ENCODE results near the gene TXNDC16. TPM values are rescaled to one million over a fixed set of nuclear protein-coding genes. Genes with fewer than 3 reads are reported as not detected.
A peak's percentile ranks its signal among the peaks of the same experiment; 100 is the strongest.

TXNDC16 gene
- total RNA-seq, 3 donors from 2014 or later: 1.5 to 2.7 (median 2.4) TPM

DNA sequence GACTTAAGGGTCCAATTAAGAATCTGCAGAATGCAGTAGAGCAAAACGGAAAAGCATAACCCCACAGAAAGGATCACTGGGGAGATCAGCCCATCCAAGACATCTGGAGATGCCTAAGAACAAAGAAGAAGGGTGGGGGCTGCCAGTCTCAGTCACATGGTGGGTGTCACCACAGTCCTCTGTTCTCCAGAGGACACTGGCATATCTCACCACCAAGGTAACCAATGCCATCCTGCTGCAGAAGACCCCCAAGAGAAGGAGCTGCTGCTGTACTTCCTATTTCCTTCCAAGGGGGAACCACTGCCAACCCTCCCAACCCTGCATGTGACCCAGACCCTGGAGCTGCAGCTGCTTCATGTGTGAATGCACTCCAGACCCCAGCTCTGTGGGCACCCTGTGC is 147.0 kb downstream of the TXNDC16 start:
- H3K4me1 Mint-ChIP-seq (ENCODE audit: low read depth): peaks cover 53% of the 10 kb centered on the region
- no peaks in the 10 kb centered on the region for H3K36me3 Mint-ChIP-seq (ENCODE audit: insufficient read depth)
- H3K4me3 Mint-ChIP-seq: no peak overlapping the region
- no peak for ATAC-seq
- H3K9me3 Mint-ChIP-seq: peaks cover 3% of the 10 kb centered on the region
- H3K27me3 Mint-ChIP-seq (ENCODE audit: low read depth): no peaks in the 10 kb centered on the region
- no peak for DNase-seq

DNA sequence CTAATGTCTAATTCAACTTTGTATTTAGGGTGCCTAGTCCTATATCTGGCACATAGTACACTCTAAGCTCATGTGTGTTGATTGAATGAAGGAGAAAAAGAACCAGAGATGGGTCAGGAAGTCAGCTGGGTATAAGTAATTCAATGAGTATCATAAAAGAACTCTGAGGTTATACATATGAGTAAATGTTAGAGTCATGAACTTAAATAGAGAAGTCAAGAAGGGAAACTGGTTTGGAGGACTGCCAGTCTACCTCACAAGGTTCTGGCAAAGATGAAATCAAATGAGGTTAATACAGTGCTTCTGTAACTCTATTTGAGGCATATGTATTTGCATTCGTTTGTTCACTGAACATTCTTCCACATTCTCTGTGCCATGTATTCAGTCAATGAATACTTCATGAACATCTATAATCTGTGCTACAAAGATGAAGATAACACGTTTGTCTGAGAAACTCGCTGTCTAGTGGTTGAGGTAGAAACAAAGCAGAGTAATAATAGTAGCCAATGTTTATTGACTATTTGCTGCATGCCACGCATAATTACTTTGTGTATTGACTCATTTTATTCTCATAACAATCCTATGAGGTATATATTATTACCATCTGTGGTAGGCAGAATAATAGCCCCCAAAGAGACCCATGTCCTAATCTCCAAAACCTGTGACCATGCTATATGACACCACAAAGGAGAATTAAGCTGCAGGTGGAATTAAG is 149.3 kb downstream of the TXNDC16 start:
- ATAC-seq (peak; percentile 92 to 93), DNase-seq (no peak)
- Mint-ChIP-seq H3K36me3 (ENCODE audit: insufficient read depth) (no peaks in the 10 kb centered on the region), H3K4me1 (ENCODE audit: low read depth) (peaks cover 62% of the 10 kb centered on the region), H3K9me3 (peaks cover 3% of the 10 kb centered on the region), H3K27me3 (ENCODE audit: low read depth) (no peaks in the 10 kb centered on the region), H3K4me3 (no peak overlapping the region)

DNA sequence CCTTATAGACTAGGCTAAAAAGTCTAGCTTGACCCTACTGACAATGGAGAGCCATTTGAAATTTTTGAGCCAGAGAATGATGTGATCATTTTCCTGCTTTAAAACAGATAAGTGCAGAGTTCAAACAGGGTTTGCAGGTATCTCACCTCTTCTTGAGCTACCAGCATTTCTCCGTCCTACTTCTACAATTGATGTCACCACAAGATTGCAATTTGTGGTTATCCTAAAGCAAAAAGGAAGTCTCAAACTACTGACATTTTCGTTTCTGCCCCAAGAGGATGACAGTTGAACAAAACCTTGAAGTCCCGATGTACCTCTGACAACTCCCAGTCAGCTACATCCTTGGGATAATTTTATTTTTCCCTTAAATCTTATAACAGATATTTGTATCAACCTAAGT is 151.5 kb downstream of the TXNDC16 start:
- DNase-seq: no peak
- peaks cover 1% of the 10 kb centered on the region for H3K27me3 Mint-ChIP-seq (ENCODE audit: low read depth)
- H3K4me1 Mint-ChIP-seq (ENCODE audit: low read depth): peaks cover 61% of the 10 kb centered on the region

DNA sequence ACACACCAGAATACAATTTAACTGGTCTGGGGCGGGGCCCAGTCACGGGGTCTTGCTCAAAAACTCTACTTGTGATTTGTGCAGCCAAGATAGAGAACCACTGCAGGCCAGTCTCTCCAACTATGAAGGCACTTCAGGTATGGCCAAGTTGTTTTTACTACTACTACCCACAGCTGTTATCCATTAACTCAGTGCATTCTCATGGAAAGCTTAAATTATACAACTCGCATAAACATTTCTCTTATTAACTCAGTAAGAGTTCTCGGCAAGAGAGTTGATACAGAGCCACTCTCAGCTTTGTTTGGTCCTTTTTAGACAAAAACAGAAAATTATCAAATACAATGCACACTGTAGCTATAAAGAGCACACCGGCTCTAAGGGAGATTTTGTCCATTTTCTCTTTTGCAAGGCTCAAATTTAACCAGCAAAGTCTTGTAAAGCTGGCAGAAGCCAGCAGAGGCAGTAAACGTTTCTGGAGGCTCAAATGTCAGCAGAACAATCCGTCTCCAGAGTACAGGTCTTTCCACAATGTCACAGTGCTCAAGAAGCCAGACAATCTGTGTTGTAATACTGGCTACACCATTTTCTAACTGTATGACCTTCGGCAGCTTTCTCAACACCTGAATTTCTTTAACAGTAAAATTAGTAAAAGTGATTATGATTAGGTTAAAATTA is 152.2 kb downstream of the TXNDC16 start:
- Mint-ChIP-seq H3K9me3 (no peaks in the 10 kb centered on the region), H3K27me3 (ENCODE audit: low read depth) (peaks cover 3% of the 10 kb centered on the region), H3K4me3 (no peak overlapping the region), H3K4me1 (ENCODE audit: low read depth) (peaks cover 58% of the 10 kb centered on the region), H3K36me3 (ENCODE audit: insufficient read depth) (no peaks in the 10 kb centered on the region)
- DNase-seq (no peak), ATAC-seq (no peak)

More for the DNA sequence above, 151.5 kb downstream of the TXNDC16 start:
- Mint-ChIP-seq H3K36me3 (ENCODE audit: insufficient read depth) (no peaks in the 10 kb centered on the region), H3K9me3 (no peaks in the 10 kb centered on the region), H3K4me3 (no peak overlapping the region)
- ATAC-seq: no peak

DNA sequence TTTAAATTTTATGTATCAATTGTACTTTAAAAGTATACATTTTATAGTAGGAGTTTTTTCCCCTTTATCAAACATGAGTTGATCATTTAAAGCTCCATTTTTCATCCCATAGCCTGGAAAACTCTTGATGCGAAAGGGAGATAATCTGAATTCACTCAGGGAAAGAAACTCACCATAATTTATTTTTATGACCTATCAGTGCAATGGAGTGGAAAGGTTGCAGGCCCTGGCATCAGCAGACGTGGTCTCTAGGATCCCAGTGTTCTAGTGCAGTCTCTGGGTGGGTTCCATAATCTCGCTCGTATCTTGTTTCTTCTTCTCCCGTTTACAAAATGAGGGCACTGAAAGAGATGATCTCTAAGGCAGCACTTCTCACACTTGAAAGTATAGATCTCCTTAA is 153.2 kb downstream of the TXNDC16 start:
- DNase-seq (no peak), ATAC-seq (no peak)
- Mint-ChIP-seq H3K27me3 (ENCODE audit: low read depth) (peaks cover 3% of the 10 kb centered on the region), H3K4me1 (ENCODE audit: low read depth) (peaks cover 52% of the 10 kb centered on the region), H3K36me3 (ENCODE audit: insufficient read depth) (no peaks in the 10 kb centered on the region), H3K9me3 (no peaks in the 10 kb centered on the region), H3K4me3 (no peak overlapping the region)

DNA sequence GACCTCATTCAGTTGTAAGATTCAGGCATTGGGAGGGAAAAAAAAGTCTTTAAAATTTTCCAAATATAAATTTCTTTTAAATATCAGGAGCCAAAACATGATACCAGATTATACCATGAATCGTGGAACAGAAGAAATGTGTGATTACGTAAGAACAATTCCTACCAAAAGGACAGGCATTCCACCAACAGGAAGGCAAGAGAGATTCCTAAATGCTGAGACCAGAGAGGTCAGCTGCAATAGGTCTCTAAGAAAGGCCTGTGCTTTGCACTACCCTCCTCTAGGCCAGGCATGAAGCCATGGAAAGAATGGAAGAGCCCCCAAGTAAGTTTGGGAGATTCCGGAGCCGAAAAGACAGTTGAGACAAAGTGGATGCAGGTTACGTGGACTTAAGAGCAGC is 154.5 kb downstream of the TXNDC16 start:
- Mint-ChIP-seq H3K9me3 (no peaks in the 10 kb centered on the region), H3K4me3 (no peak overlapping the region), H3K36me3 (ENCODE audit: insufficient read depth) (no peaks in the 10 kb centered on the region), H3K4me1 (ENCODE audit: low read depth) (peaks cover 41% of the 10 kb centered on the region), H3K27me3 (ENCODE audit: low read depth) (peaks cover 3% of the 10 kb centered on the region)
- ATAC-seq: no peak
- no peak for DNase-seq

DNA sequence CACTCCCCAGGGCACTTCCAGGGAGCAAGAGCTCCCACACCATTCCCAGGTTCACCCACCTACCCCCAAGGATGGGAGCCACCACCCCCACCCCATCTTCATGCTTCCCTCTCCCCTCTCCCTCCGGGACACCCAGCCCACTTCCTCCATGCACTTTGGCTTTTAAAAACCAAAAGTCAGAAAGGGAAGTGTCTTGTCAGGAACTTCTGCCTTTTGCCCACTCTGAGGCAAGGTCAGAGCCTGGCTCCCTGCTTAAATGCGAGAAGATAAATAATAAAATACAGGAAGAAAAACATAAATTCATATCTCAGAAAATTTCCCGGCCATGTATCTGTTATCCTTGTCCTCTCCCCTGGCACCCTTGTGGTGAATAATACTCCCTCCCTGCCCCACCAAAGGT is 156.6 kb downstream of the TXNDC16 start:
- H3K27me3 Mint-ChIP-seq (ENCODE audit: low read depth): peaks cover 3% of the 10 kb centered on the region
- DNase-seq: no peak
- peaks cover 20% of the 10 kb centered on the region for H3K4me1 Mint-ChIP-seq (ENCODE audit: low read depth)
- H3K4me3 Mint-ChIP-seq: no peak overlapping the region
- no peaks in the 10 kb centered on the region for H3K9me3 Mint-ChIP-seq
- no peak for ATAC-seq
- no peaks in the 10 kb centered on the region for H3K36me3 Mint-ChIP-seq (ENCODE audit: insufficient read depth)

DNA sequence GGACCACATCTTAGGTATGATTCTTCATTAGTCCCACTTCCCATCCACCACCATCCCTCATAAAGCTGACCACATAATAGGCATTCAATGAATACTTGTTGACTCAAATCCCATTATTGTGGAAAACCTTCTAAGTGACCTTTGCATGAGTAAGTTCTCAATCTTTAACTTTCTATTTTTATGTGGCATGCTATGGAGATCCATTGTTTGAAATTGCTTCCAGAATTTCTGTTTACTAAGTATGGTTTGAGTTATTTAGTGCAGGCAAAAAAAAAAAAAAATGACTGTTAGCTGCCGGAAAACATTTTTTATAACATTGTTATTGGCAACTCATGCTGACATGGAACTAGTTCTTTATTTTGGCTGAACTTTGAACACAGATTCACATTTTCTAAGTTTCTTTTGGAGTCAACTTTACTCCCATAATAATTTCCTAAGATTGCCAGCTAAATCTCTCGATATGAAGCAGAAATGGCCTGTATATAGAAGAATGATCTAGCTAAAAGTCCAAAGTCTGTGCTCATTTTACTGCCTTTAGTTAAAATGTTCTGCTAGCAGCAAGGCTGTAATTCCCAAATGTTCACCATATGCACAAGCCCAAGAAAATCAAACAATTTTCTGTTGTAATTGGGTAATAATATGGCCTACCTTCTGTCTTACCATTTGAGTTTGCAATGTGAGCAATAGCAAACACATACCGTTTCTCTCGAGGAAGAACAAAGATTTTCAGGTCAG is 160.3 kb downstream of the TXNDC16 start:
- ATAC-seq (no peak), DNase-seq (no peak)
- Mint-ChIP-seq H3K4me3 (no peak overlapping the region), H3K4me1 (ENCODE audit: low read depth) (peaks cover 8% of the 10 kb centered on the region), H3K27me3 (ENCODE audit: low read depth) (peaks cover 3% of the 10 kb centered on the region), H3K36me3 (ENCODE audit: insufficient read depth) (no peaks in the 10 kb centered on the region), H3K9me3 (no peaks in the 10 kb centered on the region)

Other genes starting within 250 kb of the TXNDC16 start
- gene PTGER2, start 238.2 kb downstream of the TXNDC16 start, total RNA-seq: 10 to 100 TPM; 17.3 to 21.5 (median 17.6) TPM
- gene GPR137C, start 331 bp upstream of the TXNDC16 start, total RNA-seq: under 1 TPM in 2 of 3 donors, not detected in 1; 0.11 to 0.13 TPM
- 100 to 1,000 TPM; 109 to 115 (median 112) TPM for gene ERO1A, start 143.1 kb upstream of the TXNDC16 start, total RNA-seq
- 100 to 1,000 TPM; 149 to 177 (median 162) TPM for gene PSMC6, start 154.7 kb upstream of the TXNDC16 start, total RNA-seq
- 10 to 100 TPM; 18.5 to 18.9 (median 18.6) TPM for gene STYX, start 177.7 kb upstream of the TXNDC16 start, total RNA-seq
- 10 to 100 TPM; 32.3 to 37.4 (median 32.5) TPM for gene GNPNAT1, start 239.1 kb upstream of the TXNDC16 start, total RNA-seq

All from activated T-cell treated with anti-CD3 and anti-CD28 coated beads, Interleukin-2, amount 50 U/mL, for 4 hours (primary cell).